Measurements from ENCODE around the gene CERS6.

CERS6 gene

GRCh38 chr2:168599738-168600137, 143.7 kb downstream of the CERS6 start:
- no peak for DNase-seq (ENCODE audit: low read depth in 2 of 2)

- DNase-seq (ENCODE audit: low read depth in 2 of 2): no peak
Observed at GRCh38 chr2:168600949-168601348, 144.9 kb downstream of the CERS6 start.

GRCh38 chr2:168601741-168602140, 145.7 kb downstream of the CERS6 start:
- DNase-seq (ENCODE audit: low read depth in 2 of 2): no peak

- no peak for DNase-seq (ENCODE audit: low read depth in 2 of 2)
Observed at GRCh38 chr2:168602379-168602778, 146.3 kb downstream of the CERS6 start.

GRCh38 chr2:168602846-168603401, 146.9 kb downstream of the CERS6 start:
- DNase-seq (ENCODE audit: low read depth in 2 of 2): no peak

- DNase-seq (ENCODE audit: low read depth in 2 of 2): no peak
Observed at GRCh38 chr2:168603439-168603961, 147.4 kb downstream of the CERS6 start.

GRCh38 chr2:168604252-168604651, 148.2 kb downstream of the CERS6 start:
- DNase-seq (ENCODE audit: low read depth in 2 of 2): no peak

GRCh38 chr2:168607992-168608391, 151.9 kb downstream of the CERS6 start:
- DNase-seq (ENCODE audit: low read depth in 2 of 2): no peak

- DNase-seq (ENCODE audit: low read depth in 2 of 2): no peak
Observed at GRCh38 chr2:168608796-168609195, 152.7 kb downstream of the CERS6 start.

GRCh38 chr2:168611091-168611490, 155.0 kb downstream of the CERS6 start:
- DNase-seq (ENCODE audit: low read depth in 2 of 2): no peak

- DNase-seq (ENCODE audit: low read depth in 2 of 2): no peak
Observed at GRCh38 chr2:168611896-168612650, 156.0 kb downstream of the CERS6 start.

GRCh38 chr2:168612719-168613118, 156.6 kb downstream of the CERS6 start:
- DNase-seq (ENCODE audit: low read depth in 2 of 2): no peak

- no peak for DNase-seq (ENCODE audit: low read depth in 2 of 2)
Observed at GRCh38 chr2:168613551-168613950, 157.5 kb downstream of the CERS6 start.

- no peak for DNase-seq (ENCODE audit: low read depth in 2 of 2)
Observed at GRCh38 chr2:168614172-168615018, 158.3 kb downstream of the CERS6 start.

- DNase-seq (ENCODE audit: low read depth in 2 of 2): no peak
Observed at GRCh38 chr2:168620554-168620953, 164.5 kb downstream of the CERS6 start.

- no peak for DNase-seq (ENCODE audit: low read depth in 2 of 2)
Observed at GRCh38 chr2:168622559-168622958, 166.5 kb downstream of the CERS6 start.

GRCh38 chr2:168624028-168624427, 168.0 kb downstream of the CERS6 start:
- DNase-seq (ENCODE audit: low read depth in 2 of 2): no peak

- DNase-seq (ENCODE audit: low read depth in 2 of 2): no peak
Observed at GRCh38 chr2:168626096-168626495, 170.0 kb downstream of the CERS6 start.

- no peak for DNase-seq (ENCODE audit: low read depth in 2 of 2)
Observed at GRCh38 chr2:168626647-168627046, 170.6 kb downstream of the CERS6 start.

- no peak for DNase-seq (ENCODE audit: low read depth in 2 of 2)
Observed at GRCh38 chr2:168632709-168633121, 176.6 kb downstream of the CERS6 start.

GRCh38 chr2:168633200-168633599, 177.1 kb downstream of the CERS6 start:
- no peak for DNase-seq (ENCODE audit: low read depth in 2 of 2)

GRCh38 chr2:168633895-168634294, 177.8 kb downstream of the CERS6 start:
- no peak for DNase-seq (ENCODE audit: low read depth in 2 of 2)

All from stimulated activated CD8-positive, alpha-beta memory T cell treated with anti-CD3 and anti-CD28 coated beads, Interleukin-7, amount 100 ng/mL, for 4 hours (primary cell).